Raji (cell line): Measurements from ENCODE around the gene CHAD.

Experiments used
- POLR2A ChIP-seq: IDR thresholded peaks from 2 replicates; pipeline ENCODE4 v1.6.1; 2011; ENCODE audit warnings: low read depth, low read length, control low read depth; ENCODE audit not compliant: insufficient read depth

The CHAD gene

GRCh38 chr17:50414808-50415207 lies 53.9 kb downstream of the CHAD start:
- no peak for TF ChIP-seq POLR2A
